ENCODE data around the gene TCF19.

The TCF19 gene

GRCh38 chr6:31204751-31205145, 46.4 kb downstream of the TCF19 start:
- DNase-seq: no peak

- no peak for DNase-seq
These were observed 47.2 kb downstream of the TCF19 start for GRCh38 chr6:31205638-31206037.

- DNase-seq: no peak
These were observed 50.1 kb downstream of the TCF19 start for GRCh38 chr6:31208506-31208905.

- DNase-seq: no peak
These were observed 50.7 kb downstream of the TCF19 start for GRCh38 chr6:31209137-31209536.

- no peak for DNase-seq
These were observed 51.7 kb downstream of the TCF19 start for GRCh38 chr6:31210123-31210522.

GRCh38 chr6:31210741-31211532, 52.5 kb downstream of the TCF19 start:
- DNase-seq: no peak

Data from hypothalamus (tissue), 51 donors.